GM18909 (cell line): Measurements from ENCODE around the gene CREG2.
"Not testable (repeated sequence)": the region's sequence is repeated elsewhere in the genome, so short reads cannot be mapped to it uniquely, and the experiment has no call there.

Experiments used
- ATAC-seq: cut with Tn5 transposase; IDR thresholded peaks from one replicate; pipeline ENCODE4 v1.9.1; 2021; ENCODE audit warnings: mild to moderate bottlenecking; ENCODE audit not compliant: unreplicated experiment, poor library complexity

Gene CREG2

GRCh38 chr2:101375653-101376052, 11.7 kb downstream of the CREG2 start:
- no peak for ATAC-seq

DNA sequence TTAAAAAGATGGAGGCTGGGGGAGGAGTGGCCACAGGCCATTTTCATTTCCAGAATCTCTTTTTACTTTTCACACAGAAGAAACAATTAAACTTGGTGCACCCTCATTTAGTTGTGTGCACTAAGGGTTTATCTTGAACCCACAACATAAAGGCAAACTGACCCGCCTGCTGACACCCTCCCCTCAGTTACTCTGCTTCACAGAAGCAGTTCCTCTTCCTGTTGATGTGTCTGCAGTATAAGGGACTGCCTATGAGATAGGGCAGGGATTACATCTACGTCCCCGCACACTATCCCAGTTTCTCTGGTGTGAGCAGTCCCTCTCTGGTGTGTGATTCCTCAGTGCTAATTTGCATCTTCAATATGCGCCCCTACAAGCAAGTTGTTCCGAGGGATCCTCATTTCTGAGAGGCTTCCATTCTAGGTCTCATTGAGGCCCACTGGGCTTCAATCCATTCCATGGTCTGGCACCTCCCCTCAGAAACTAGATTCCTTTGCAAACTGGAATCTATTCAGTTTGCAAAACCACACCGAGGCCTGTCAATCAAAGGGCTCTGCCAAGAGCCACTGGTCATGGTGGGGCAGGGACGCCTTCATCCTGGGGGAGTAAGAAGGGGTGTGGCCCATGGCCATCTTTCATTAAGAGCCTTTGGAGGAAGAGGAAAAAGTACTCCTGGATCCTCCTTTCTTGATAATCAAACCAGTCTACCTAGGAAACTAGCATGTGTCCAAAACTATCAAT, 12.3 kb downstream of the CREG2 start:
- ATAC-seq: no peak

DNA sequence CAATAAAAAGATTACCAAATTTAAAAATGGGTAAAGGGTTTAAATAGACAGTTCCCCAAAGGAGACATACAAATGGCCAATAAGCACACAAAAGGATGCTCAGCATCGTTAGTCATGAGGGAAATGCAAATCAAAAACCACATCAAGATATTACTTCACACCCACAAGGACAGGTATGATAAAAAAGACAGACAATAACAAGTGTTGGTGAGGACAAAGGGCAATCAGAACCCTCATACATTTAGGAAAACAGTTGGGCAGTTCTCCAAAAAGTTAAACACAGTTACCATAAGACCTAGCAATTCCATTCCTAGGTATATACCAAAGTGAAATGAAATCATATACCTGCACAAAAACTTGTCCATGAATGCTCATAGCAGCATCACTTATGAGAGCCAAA, 14.5 kb downstream of the CREG2 start:
- ATAC-seq: no peak

DNA sequence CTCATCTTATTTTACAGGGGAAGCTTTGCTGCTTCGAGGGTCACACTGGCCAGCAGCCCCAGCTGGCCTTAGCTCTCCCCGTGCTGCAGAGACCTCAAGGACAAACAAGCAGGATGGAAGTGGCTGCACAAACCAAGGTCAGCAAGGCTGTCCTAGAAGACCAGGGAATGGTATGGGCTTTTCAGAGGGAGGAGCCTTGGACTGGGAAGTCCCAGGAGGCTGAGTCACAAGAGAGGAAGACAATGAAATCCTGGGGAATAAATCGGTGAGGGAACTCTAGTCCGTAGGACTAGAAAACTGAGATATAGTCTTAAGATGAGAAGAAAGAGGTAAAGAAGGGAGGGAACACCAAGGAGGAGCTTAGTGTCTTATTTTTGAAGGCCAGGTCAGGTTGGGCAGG, 15.7 kb downstream of the CREG2 start:
- no peak for ATAC-seq

DNA sequence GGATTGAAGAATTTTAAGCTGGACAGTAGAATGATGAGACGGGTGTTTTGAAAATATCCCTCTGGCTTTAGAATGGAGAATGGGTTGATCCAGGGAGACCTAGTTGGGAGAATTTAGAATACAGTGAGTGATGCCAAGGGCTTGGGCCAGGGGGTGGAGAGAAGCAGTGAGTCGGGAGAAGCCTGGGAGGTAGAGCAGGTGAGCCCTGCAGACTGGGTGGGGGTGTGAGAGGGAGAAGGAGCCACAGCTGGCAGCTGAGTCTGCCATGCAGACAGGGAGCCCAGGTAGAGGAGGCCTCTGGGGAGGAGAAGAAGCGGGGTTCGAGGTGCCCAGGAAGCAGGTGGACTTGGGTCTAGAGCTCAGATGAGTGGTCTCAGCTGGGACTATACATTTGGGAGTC, 18.2 kb downstream of the CREG2 start:
- no peak for ATAC-seq

GRCh38 chr2:101368376-101368775, 18.9 kb downstream of the CREG2 start:
- no peak for ATAC-seq

DNA sequence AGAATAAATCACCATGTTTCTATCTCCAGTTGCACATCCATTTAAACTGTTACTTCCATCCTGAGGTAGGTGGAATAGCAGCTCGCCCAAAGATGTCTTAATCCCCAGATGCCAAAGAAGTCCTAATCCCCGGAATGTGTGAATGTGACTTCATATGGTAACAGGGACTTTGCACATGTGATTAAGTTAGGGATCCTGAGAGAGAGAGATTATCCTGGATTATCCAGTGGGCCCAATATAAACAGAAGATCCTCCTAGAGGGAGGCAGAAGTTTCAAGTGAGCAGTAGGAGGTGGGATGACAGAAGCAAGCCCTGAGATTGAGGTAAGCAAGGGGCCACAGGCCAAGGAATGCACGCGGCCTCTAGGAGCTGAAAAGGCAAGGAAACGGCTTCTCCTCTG, 19.8 kb downstream of the CREG2 start:
- no peak for ATAC-seq

DNA sequence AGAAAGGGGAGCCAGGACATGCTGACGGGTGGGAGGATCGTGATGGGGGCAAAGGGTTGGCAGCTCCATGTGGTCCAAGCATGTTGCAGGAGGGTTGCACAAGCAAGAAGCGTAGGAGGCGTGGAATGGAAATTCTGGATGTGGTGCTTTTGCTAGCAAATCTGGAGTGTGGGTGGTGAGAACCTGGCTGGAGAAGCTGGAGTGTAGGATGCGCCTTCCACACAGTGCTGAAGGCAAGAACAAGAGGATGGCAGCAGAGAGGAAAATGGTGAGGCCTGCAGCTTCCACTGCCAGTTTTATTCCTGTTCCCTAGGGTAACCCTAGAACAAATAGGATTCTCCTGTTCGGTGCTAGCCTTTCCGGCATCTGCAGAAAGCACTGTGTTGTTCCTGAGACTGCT, 22.4 kb downstream of the CREG2 start:
- no peak for ATAC-seq

DNA sequence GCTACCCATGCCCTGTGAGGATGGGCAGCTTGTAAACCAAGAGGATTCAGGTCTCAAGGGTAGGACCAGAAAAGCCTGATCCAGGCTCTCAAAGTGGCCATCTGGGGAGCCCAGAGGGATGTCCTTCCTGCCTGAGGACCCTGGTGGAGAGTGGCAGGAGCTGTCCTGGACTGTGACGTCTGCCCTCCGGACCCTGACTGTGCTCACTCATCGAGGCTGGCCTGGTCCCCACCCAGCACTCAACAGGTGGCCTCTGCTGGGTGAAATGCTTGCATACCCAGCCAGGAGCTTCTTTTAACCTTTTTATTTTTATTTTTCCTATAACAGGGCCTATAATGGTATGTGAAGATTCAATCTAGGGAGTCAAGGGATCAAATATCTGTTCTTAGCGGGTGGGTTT, 24.5 kb downstream of the CREG2 start:
- no peak for ATAC-seq

- no peak for ATAC-seq
Measured at GRCh38 chr2:101362316-101362715, 25.0 kb downstream of the CREG2 start.

DNA sequence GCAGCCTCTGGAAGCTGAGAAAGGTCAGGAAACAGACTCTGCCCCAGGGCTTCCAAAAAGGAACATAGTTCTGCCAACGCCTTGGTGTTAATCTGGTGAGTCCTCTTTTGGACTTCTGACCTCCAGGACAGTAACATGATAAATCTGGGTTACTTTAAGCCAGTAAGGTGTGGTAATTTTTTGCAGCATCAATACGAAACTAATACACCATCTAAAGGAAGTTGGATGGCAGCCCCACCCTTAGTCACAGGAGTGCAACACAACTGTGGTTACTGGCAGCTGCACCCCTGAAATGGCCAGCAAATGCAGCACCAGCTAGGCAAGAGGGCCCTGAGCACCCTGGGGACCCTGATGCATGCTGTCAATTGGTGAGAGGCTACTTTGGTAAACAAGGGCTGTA, 25.8 kb downstream of the CREG2 start:
- no peak for ATAC-seq

DNA sequence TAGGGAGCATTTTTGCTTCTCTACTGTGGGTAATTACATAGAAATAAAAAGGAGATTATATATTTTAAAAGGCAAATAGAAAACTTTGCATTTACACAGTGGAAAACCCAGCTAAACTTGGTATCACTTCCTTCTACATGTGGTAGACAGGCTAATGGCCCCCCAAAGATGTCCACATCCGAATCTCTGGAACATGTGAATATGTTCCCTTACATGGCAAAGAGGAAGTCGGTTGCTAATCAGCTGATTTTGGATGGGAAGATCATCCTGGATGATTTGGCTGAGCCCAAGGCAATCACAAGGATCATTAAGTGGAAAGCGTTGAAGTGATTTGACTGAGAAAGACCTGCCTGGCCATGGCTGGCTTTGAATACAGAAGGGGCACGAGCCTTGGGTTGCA, 26.2 kb downstream of the CREG2 start:
- no peak for ATAC-seq

- no peak for ATAC-seq
Measured at GRCh38 chr2:101360232-101360631, 27.1 kb downstream of the CREG2 start.

DNA sequence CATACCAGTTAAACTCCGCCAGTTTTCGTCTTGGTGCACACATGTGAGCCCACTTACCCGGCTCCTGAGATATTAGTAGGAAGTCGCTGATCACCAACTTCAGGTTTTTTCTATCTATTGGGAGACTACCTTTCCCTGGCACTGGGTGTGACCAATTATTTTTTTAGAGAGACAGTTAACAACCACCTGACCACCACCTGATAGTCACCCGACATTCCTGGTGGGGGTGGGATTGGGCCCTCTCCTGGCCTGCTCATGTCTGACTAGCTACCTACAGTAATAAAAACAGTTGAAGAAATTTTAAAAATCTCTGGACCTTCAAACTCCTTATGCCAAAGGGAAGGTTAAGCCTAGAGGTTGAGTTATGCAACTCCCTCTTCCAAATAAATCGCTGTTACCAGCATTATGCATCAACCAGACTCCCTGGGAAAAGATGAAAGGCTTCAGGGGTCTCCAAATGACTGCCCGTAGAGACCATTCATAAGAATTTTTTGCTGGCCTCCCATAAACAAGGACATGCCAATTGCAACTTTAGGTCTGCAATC, 27.8 kb downstream of the CREG2 start:
- ATAC-seq: no peak

- no peak for ATAC-seq
Measured at GRCh38 chr2:101357376-101357775, 29.9 kb downstream of the CREG2 start.

DNA sequence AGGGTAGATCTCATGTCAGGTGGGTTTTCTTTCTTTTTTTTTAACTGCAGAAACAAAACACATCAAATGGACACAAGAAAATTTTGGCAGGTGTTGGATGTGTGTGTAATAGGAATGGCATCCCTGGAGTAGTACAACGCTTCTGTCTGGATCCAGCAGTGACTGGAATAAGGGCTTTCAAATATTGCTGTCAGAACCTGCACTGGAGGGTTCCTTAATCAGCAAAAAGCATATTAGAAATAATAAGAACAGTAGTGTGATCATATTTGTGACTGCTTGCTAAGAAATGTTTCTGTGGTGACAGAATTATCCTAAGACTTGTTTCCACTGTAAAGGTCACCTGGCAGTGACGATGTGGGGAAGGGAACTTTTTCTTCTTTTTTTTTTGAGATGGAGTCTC, 30.8 kb downstream of the CREG2 start:
- no peak for ATAC-seq

DNA sequence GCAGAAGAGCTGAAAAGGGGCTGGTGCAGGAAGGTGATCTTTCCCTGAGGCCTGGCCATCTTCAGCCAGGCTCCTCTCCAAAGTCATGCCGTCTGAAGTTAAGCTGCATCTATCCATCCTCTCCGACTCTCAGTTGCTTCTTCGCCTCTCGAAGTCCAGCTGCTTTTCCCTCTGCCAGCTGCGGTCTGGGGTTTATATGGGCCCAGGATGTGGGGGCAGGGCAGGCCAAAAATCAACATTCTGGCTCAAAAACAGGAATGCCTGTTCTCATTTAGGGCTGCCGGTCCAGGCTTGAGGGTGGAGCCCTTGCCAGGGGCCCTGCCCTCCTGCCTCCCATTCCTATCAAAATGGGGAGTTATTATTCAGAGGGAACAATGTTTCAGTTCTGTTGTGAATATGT, 31.2 kb downstream of the CREG2 start:
- ATAC-seq: no peak

DNA sequence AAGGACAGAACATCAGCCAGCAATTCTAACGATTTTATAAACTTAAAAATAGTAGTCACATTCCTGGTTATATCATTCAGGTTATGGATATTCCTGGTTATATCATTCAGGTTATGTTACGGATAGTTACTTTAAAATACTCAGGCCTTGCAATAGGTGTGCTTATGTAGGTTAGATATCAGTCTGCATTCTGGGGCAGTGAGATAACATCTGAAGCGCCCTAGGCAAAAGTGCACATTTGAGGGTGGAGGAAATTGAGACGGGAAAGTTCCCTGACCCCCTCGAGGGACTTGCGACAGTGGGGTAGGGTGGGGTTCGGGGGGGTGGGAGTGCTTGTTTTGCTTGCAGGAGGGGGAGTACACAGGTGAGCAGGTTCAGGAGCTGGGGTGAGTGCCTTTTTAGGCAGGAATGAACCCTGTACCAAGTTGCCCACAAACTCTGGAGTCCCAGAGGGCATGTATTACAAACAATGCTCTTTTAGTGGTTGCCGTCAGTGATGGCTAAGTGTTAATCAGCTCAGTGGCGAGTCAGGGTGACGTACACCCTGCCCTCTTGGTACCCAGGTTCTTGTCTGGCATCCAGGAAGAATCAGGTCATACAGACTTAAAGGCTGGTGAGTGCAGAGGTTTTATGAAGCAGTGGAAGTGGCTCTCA, 31.8 kb downstream of the CREG2 start:
- no peak for ATAC-seq

DNA sequence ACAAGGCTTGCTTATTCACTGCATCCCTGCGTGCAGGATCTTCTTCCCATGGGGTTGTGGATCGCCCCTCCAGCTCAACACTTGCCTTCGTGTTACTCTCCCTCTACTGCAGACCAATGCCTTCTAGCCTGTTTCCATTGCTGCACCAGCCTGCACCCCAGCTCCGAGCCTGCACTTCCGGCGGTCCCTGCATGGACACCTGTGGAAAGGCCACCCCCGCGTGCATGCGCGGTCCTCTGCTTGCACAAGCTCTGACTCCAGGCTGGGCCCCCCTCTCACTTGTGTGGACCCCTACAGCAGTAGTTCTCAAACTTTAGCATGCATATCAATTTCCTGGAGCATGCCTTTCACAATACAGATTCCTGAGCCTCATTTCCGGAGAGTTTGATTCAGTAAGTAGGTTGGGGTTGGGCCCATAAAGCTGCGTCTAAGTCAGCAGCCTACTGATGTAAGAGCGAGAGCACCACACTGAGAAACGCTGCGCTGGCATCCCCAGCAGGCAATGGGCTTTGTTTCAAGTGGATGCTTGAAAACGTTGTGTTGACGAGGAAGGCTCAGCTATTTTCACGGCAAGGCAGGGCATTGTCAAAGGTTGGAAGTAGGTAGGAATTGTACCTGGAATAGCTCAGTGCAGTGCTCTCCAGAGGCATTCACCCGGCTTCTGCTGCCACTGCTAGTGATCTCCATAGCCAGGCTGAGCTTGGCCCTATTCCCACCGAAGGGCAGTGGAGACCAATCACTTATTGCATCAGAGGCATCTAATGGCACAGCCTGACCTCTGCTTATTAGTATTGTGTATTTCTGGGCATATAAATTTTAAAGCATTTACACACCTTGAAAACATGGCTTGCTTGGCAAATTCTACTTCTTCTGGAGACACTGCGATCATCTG, 32.6 kb downstream of the CREG2 start:
- ATAC-seq: no peak

GRCh38 chr2:101352631-101353030, 34.7 kb downstream of the CREG2 start:
- ATAC-seq: not testable (repeated sequence)

DNA sequence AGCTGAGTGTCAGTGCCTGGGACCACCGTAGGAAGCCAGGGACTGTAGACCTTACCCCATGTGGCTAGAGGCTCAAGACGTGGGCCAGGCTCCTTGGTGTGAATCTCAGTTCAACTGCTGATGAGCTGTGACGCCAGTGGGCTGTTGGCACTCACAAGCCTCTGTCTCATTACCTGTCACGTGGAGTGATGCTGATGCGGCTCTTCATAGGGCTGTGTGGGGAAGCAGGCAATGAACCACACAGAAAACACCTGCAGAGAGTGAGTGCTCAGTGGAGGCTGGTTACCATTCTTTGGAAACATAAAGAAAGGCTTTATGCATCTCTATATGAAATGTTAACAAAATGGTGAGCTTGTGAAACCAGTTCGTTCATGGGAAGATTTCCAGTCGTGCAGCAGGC, 36.1 kb downstream of the CREG2 start:
- ATAC-seq: no peak
